ENCODE results near the gene SND1. TPM values are rescaled to one million over a fixed set of nuclear protein-coding genes. Genes with fewer than 3 reads are reported as not detected.

Gene SND1
- total RNA-seq, 1 experiment from 2014 or later = 218 TPM

GRCh38 chr7:127905021-127905420 is 253.0 kb downstream of the SND1 start:
- Histone ChIP-seq H3K27me3 (ENCODE audit: insufficient read depth, low read length) (no peaks in the 10 kb centered on the region), H3K79me2 (ENCODE audit: insufficient read depth, low read length) (no peaks in the 10 kb centered on the region), H4K20me1 (ENCODE audit: control insufficient read depth, insufficient read depth, insufficient read length) (no peaks in the 10 kb centered on the region), H3K4me1 (ENCODE audit: insufficient read depth, low read length) (peaks cover 30% of the 10 kb centered on the region), H3K18ac (ENCODE audit: insufficient read length, low read depth, low read length) (no peak overlapping the region), H3K56ac (ENCODE audit: insufficient read length, low read depth, low read length) (no peak overlapping the region), H3T11ph (ENCODE audit: low read length) (no peak overlapping the region), H2BK5ac (ENCODE audit: insufficient read length, low read length) (no peak overlapping the region), H3K9me3 (ENCODE audit: control insufficient read depth, low read depth, low read length) (no peaks in the 10 kb centered on the region), H3K4ac (ENCODE audit: low read depth, low read length) (no peak overlapping the region), H2BK15ac (ENCODE audit: low read depth, low read length) (no peak overlapping the region), H4K8ac (replicated peaks; ENCODE audit: insufficient read length, low read depth, low read length) (no peak overlapping the region), H3K79me1 (ENCODE audit: insufficient read depth, low read depth, low read length, poor library complexity, severe bottlenecking) (peaks cover 3% of the 10 kb centered on the region), H3K9ac (ENCODE audit: extremely low read depth, insufficient read length, low read length) (no peak overlapping the region), H2BK20ac (ENCODE audit: low read depth, low read length, poor library complexity, severe bottlenecking) (no peak overlapping the region), H2AK5ac (ENCODE audit: insufficient read length, low read length) (no peak overlapping the region), H3K27ac (ENCODE audit: insufficient read length, low read depth, low read length) (no peak overlapping the region), H2BK12ac (ENCODE audit: insufficient read length, low read depth, low read length) (no peak overlapping the region), H3K14ac (ENCODE audit: insufficient read depth, low read length) (no peak overlapping the region), H4K5ac (ENCODE audit: insufficient read length, low read depth, low read length) (no peak overlapping the region), H3K4me2 (ENCODE audit: insufficient read depth, insufficient read length, low read length) (no peak overlapping the region), H3K23ac (ENCODE audit: insufficient read length, low read depth, low read length) (no peak overlapping the region), H2BK120ac (ENCODE audit: low read depth, low read length, poor library complexity, severe bottlenecking) (no peak overlapping the region), H3K23me2 (ENCODE audit: insufficient read length, low read depth, low read length, poor library complexity, severe bottlenecking) (no peaks in the 10 kb centered on the region), H4K91ac (ENCODE audit: insufficient read length, low read depth, low read length) (no peak overlapping the region), H2AFZ (ENCODE audit: low read length) (no peak overlapping the region)
- Mint-ChIP-seq H3K36me3 (ENCODE audit: insufficient read depth in 1 of 3, low read depth in 3 of 3) (peaks cover 0 to 4% (median 0%) of the 10 kb centered on the region in 3 experiments; a peak in 4 of 7 replicates), H3K27ac (no peak overlapping the region), H3K4me3 (no peak overlapping the region), H3K4me1 (peaks cover 47 to 49% of the 10 kb centered on the region in 2 experiments), H3K27me3 (ENCODE audit: low read depth) (no peaks in the 10 kb centered on the region), H3K9me3 (no peaks in the 10 kb centered on the region; a peak in 1 of 5 replicates)
- TF ChIP-seq, protein P1, sequence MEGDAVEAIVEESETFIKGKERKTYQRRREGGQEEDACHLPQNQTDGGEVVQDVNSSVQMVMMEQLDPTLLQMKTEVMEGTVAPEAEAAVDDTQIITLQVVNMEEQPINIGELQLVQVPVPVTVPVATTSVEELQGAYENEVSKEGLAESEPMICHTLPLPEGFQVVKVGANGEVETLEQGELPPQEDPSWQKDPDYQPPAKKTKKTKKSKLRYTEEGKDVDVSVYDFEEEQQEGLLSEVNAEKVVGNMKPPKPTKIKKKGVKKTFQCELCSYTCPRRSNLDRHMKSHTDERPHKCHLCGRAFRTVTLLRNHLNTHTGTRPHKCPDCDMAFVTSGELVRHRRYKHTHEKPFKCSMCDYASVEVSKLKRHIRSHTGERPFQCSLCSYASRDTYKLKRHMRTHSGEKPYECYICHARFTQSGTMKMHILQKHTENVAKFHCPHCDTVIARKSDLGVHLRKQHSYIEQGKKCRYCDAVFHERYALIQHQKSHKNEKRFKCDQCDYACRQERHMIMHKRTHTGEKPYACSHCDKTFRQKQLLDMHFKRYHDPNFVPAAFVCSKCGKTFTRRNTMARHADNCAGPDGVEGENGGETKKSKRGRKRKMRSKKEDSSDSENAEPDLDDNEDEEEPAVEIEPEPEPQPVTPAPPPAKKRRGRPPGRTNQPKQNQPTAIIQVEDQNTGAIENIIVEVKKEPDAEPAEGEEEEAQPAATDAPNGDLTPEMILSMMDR (conservative IDR thresholded peaks at IDR 0.05) = no peak
- no peak for DNase-seq

Data from H9 (cell line).